K562 (cell line): ENCODE data around the gene CDC6. TPM values are rescaled to one million over a fixed set of nuclear protein-coding genes. Genes with fewer than 3 reads are reported as not detected.

Source experiments
- ADNP ChIP-seq: fragments of 200-800 bp; sonication (Bioruptor generic); IDR thresholded peaks from 2 replicates; pipeline ENCODE4 v1.6.1; 2016; ENCODE audit warnings: missing genetic modification characterization, missing compliant biosample characterization
- ETV6 ChIP-seq, 3 experiments: fragments of 150-350 bp in 1 of 3; sonication (generic) in 1 of 3; formaldehyde crosslinking in 1 of 3; IDR thresholded peaks; 2 replicates each; pipeline versions ENCODE4 v1.6.1 to v1.8.0; 2014 to 2022; ENCODE audit warnings: borderline replicate concordance in 2 of 3, low read depth in 2 of 3, antibody characterized with exemption in 1 of 3, low read length in 1 of 3, mild to moderate bottlenecking in 1 of 3, missing genetic modification reagents in 1 of 3
- FOS ChIP-seq: IDR thresholded peaks from 3 replicates; pipeline ENCODE4 v1.6.1; 2011; ENCODE audit not compliant: insufficient read length; ENCODE audit errors: extremely low read depth
- LEF1 ChIP-seq: fragments of 450-650 bp; IDR thresholded peaks from 2 replicates; pipeline ENCODE4 v1.6.1; 2016; ENCODE audit warnings: mild to moderate bottlenecking
- NR2C2 ChIP-seq, 2 experiments: fragments of 200-800 bp in 1 of 2; sonication (Bioruptor generic) in 1 of 2; sonication (generic) in 1 of 2; formaldehyde crosslinking in 1 of 2; IDR thresholded peaks; 2 replicates each; pipeline versions ENCODE4 v1.6.1 to v1.8.0; 2016 to 2022; ENCODE audit warnings: mild to moderate bottlenecking in 1 of 2, missing compliant biosample characterization in 1 of 2, missing genetic modification characterization in 1 of 2, missing genetic modification reagents in 1 of 2
- PHF21A ChIP-seq: fragments of 450-650 bp; IDR thresholded peaks from 2 replicates; pipeline ENCODE4 v1.6.1; 2017; ENCODE audit warnings: low read depth, borderline replicate concordance
- POLR2G ChIP-seq: fragments of 200-400 bp; formaldehyde crosslinking; IDR thresholded peaks from 2 replicates; pipeline ENCODE4 v1.6.1; 2017; ENCODE audit warnings: low read depth, mild to moderate bottlenecking, antibody characterized with exemption, low read length, moderate library complexity
- ZNF512 ChIP-seq: IDR thresholded peaks from 2 replicates; pipeline ENCODE4 v1.6.1; 2016; ENCODE audit warnings: missing genetic modification characterization, missing compliant biosample characterization
- ZNF766 ChIP-seq: fragments of 200-800 bp; sonication (Bioruptor generic); conservative IDR thresholded peaks from 2 replicates; pipeline ENCODE4 v1.6.1; 2016; ENCODE audit warnings: missing genetic modification characterization, missing compliant biosample characterization
- polyA plus RNA-seq, 8 experiments: library from polyadenylated mRNA; depleted of rRNA in 4 of 8; stranded (reverse) in 5 of 8; unstranded in 3 of 8; fragments of >200 nt; fragmentation: Nextera tagmentation in 2 of 8; fragmentation: Illumina TruSeq in 1 of 8; extraction: Ambion mirVana in 2 of 8; extraction: Trizol in 1 of 8; gene quantifications; 2 replicates each; pipeline versions ENCODE4 v1.2.1 to v1.2.3, GENCODE V29; 2011 to 2014; ENCODE audit warnings: inconsistent platforms in 1 of 8, missing spikeins in 1 of 8
- total RNA-seq, 7 experiments: library from RNA; depleted of rRNA in 6 of 7; stranded (reverse); fragments of >200 nt in 6 of 7; fragmentation: Illumina TruSeq in 2 of 7; extraction: Trizol in 2 of 7; gene quantifications; 2 replicates each; pipeline versions ENCODE4 v1.2.1 to v1.2.3, GENCODE V29; 2011 to 2021; ENCODE audit warnings: low replicate concordance in 1 of 7
- TF ChIP-seq, protein P1 (sequence below): fragments of 150-350 bp; conservative IDR thresholded peaks from 2 replicates; pipeline ENCODE4 v1.6.1; 2014; ENCODE audit warnings: low read length
- TF ChIP-seq, protein P2 (sequence below), 2 experiments: fragments of 450-650 bp; IDR thresholded peaks; 2 replicates each; pipeline ENCODE4 v1.6.1; 2016; ENCODE audit warnings: mild to moderate bottlenecking in 2 of 2, borderline replicate concordance in 1 of 2, low read depth in 1 of 2, moderate library complexity in 1 of 2

CDC6 gene
- total and polyA plus RNA-seq, 9 of the 15 experiments (the other 6 are each of a cell fraction or from before 2014, with no cell fraction given) = 29.6 to 141 (median 106) TPM

- TF ChIP-seq, protein P1, sequence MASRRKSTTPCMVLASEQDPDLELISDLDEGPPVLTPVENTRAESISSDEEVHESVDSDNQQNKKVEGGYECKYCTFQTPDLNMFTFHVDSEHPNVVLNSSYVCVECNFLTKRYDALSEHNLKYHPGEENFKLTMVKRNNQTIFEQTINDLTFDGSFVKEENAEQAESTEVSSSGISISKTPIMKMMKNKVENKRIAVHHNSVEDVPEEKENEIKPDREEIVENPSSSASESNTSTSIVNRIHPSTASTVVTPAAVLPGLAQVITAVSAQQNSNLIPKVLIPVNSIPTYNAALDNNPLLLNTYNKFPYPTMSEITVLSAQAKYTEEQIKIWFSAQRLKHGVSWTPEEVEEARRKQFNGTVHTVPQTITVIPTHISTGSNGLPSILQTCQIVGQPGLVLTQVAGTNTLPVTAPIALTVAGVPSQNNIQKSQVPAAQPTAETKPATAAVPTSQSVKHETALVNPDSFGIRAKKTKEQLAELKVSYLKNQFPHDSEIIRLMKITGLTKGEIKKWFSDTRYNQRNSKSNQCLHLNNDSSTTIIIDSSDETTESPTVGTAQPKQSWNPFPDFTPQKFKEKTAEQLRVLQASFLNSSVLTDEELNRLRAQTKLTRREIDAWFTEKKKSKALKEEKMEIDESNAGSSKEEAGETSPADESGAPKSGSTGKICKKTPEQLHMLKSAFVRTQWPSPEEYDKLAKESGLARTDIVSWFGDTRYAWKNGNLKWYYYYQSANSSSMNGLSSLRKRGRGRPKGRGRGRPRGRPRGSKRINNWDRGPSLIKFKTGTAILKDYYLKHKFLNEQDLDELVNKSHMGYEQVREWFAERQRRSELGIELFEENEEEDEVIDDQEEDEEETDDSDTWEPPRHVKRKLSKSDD = no peak
- TF ChIP-seq ADNP (tag) (no peak), ETV6 (IDR thresholded peaks at IDR 0.05; ENCODE audit: borderline replicate concordance in 1 of 2, low read depth in 2 of 2, low read length in 1 of 2) (no peak), ETV6 (CRISPR knock-in tag; IDR thresholded peaks at IDR 0.05; ENCODE audit: borderline replicate concordance) (no peak), FOS (no peak), POLR2G (peak; percentile 76), NR2C2 (CRISPR knock-in tag; IDR thresholded peaks at IDR 0.05) (no peak; the same call in 1 of the 2 replicates), NR2C2 (tag; IDR thresholded peaks at IDR 0.05) (peak; percentile 51; the same call in 1 of the 2 replicates), PHF21A (no peak), LEF1 (no peak), ZNF512 (no peak), ZNF766 (CRISPR knock-in tag) (no peak)
- TF ChIP-seq, protein P2, sequence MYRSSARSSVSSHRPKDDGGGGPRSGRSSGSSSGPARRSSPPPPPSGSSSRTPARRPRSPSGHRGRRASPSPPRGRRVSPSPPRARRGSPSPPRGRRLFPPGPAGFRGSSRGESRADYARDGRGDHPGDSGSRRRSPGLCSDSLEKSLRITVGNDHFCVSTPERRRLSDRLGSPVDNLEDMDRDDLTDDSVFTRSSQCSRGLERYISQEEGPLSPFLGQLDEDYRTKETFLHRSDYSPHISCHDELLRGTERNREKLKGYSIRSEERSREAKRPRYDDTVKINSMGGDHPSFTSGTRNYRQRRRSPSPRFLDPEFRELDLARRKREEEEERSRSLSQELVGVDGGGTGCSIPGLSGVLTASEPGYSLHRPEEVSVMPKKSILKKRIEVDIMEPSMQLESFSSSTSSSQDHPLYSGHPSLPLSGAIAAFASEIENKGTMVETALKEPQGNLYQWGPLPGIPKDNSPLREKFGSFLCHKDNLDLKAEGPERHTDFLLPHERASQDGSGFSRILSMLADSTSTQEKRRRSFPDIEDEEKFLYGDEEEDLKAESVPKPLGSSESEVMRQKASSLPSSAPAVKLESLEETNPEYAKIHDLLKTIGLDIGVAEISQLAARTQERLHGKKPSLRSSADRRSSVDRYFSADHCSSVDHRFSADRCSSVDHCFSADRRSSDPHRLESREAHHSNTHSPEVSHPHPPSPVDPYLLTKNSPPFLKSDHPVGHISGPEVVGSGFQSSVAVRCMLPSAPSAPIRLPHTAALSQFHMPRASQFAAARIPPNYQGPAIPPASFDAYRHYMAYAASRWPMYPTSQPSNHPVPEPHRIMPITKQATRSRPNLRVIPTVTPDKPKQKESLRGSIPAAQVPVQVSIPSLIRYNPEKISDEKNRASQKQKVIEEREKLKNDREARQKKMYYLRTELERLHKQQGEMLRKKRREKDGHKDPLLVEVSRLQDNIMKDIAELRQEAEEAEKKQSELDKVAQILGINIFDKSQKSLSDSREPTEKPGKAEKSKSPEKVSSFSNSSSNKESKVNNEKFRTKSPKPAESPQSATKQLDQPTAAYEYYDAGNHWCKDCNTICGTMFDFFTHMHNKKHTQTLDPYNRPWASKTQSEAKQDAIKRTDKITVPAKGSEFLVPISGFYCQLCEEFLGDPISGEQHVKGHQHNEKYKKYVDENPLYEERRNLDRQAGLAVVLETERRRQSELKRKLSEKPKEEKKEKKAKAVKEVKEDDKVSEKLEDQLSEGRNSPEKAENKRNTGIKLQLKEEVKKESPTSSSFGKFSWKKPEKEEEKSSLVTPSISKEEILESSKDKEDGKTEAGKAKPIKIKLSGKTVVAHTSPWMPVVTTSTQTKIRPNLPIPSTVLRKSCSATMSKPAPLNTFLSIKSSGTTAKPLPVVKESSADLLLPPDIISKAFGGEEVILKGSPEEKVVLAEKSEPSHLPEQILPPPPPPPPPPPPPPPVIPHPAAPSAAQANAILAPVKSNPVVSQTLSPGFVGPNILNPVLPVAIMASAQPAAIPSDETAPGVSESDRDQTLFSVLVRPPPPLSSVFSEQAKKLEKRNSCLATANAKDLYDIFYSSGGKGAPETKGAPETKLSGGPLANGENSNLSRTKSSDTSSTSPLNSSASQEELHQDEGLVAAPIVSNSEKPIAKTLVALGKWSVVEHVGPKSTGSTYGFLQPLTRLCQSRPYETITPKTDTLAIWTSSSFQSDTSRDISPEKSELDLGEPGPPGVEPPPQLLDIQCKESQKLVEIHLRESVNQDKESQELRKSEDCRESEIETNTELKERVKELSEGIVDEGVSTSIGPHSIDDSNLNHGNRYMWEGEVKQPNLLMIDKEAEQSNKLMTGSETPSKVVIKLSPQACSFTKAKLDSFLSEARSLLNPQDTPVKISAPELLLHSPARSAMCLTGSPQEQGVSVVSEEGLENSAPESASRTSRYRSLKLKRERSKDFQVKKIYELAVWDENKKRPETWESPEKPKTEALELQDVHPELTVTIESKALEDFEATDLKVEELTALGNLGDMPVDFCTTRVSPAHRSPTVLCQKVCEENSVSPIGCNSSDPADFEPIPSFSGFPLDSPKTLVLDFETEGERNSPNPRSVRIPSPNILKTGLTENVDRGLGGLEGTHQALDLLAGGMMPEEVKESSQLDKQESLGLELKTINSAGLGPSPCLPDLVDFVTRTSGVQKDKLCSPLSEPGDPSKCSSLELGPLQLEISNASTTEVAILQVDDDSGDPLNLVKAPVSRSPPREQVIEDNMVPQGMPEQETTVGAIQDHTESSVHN (IDR thresholded peaks at IDR 0.05; ENCODE audit: borderline replicate concordance in 1 of 2, low read depth in 1 of 2) = no peak
Measured at GRCh38 chr17:40345161-40345993, 57.7 kb downstream of the CDC6 start (continued).
